GM21367 (cell line): Measurements from ENCODE around the gene TNFRSF1B.

ENCODE experiments used
- ATAC-seq: cut with Tn5 transposase; IDR thresholded peaks from one replicate; pipeline ENCODE4 v1.9.1; 2021; ENCODE audit not compliant: unreplicated experiment

Gene TNFRSF1B

DNA sequence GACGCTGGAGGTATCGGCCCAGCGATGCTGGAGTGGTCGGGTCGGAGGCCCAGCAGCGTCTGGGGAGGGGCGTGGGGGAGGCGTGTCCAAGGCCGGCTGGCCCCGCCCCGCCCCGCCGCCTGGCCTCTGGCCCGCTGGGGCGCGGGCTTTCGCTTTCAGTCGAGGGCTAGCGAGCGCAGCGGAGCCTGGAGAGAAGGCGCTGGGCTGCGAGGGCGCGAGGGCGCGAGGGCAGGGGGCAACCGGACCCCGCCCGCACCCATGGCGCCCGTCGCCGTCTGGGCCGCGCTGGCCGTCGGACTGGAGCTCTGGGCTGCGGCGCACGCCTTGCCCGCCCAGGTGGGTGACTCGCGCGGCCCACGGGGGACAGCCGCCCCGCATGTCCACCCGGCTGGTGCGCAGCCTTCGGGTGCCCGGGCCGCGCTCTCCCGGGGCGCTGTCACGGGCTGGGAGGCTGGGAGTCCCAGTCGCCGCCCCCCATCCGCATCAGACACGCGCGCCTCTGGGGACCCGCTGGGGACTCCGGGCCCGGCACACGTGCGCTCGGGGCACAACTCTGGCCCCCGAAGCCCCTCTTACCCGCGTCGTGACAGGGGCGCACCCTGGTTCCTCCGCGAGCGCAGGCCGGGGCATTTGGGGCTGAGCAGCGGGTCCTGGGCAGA lies at the start of gene TNFRSF1B:
TSS of gene TNFRSF1B (plus strand) at position 158 of the 659 bp plus-strand sequence. CDS start at position 259, 101 bp downstream.
- no peak for ATAC-seq

DNA sequence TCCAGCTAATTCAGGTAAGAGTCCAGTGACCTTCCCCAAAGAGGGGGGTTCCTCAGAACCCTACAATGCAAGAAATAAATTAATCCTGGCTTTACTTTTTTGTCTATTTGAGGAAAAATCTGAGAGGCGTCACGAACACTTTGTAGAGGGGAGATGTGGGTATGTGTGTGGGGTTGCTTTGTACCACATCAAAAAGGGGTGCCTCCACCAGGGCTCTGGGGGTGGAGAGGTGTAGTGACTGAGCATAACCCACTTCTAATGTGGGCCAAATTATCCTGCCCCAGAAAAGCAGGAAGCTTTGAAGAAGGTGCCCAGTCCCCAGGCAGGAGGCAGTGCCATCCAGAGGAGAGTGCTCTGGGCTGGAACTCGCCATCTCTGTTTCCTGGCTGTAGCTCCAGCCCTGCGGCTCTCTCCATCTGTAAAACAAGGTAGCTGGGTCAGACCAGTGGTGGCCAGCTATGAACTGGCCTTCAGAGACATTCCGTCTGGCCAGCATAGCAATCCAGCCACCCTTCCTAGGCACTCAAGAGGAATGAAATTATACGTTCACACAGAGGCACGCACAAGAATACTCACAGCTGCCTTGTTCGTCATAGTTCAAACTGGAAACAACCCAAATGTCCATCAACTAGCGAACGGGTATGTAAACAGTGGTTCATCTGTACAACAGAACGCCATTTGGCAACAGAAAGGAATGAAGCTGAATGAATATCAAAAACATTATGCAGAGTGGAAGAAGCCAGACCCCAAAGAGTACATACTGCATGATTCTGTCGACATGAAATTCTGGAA lies 45.4 kb upstream of the TNFRSF1B start:
- no peak for ATAC-seq

- no peak for ATAC-seq
Observed at GRCh38 chr1:12123172-12123571, 43.6 kb upstream of the TNFRSF1B start.

GRCh38 chr1:12124693-12125421 lies 41.9 kb upstream of the TNFRSF1B start:
- no peak for ATAC-seq

GRCh38 chr1:12125422-12126355 lies 41.1 kb upstream of the TNFRSF1B start:
- no peak for ATAC-seq

DNA sequence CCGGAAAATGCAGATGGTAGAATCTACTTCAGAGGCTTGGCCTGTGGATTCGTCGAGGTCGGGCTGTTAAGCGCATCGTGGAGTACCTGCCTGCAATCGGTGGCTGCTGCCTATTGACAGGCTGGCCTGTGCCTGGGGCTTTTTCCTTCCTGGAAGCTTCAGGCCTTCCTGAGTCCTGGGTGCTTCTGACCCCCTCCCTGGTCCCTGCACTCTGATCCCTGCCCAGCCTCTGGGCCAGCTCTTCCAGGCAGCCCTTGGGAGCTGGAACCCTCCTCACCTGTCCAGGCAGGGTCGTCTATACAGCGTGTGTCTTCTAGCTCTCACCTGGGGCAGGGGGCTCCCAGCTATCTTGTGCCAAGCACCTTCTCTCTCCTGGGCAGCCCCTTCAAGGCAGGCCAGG lies 40.0 kb upstream of the TNFRSF1B start:
- ATAC-seq: no peak

DNA sequence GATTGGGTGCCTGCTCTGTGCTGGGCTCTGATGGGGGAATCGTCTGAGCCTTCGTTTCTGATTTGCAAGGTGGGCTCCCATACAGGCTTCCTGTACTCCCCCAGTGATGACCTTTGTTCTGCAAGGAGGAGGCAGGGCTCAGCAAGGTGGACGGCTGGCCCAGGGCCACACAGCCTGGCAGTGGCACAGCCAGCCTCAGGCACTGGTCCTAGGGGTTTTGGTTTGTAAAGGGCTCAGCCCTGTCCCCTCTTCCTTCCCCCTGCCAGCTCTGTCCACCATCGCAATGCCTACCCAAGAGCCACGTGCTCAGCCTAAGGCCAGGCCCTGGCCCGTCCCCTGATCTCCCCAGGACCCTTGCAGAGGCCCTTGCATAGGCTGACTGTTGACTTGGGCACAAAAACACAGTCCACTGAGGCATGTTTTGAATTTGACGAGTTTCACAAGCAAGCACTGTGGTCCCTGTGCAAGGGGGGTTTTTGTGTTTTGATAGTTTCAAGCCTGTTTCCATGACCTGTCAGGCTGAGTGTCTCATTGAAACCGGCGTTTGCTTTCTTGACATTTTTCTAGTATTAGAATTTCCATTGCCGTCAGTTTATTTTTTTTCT lies 39.5 kb upstream of the TNFRSF1B start:
- no peak for ATAC-seq

- no peak for ATAC-seq
Observed at GRCh38 chr1:12128120-12128519, 38.7 kb upstream of the TNFRSF1B start.

DNA sequence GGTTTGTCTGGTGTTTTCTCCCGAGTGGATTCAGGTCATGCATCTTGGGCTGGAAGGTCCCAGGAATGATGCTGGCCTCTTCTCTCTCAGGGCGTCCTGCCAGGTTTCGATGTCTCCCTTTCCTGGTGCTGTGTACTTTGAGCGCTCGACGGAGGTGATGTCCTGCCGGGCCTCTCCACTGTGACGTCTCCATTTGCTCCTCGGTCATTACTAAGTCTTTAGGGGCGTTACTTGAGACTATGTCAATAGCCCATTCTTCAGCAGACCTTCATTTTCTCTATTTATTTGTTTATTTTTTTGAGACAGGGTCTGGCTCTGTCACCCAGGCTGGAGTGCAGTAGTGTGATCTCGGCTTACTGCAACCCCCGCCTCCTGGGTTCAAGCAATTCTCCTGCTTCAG lies 37.2 kb upstream of the TNFRSF1B start:
- no peak for ATAC-seq

DNA sequence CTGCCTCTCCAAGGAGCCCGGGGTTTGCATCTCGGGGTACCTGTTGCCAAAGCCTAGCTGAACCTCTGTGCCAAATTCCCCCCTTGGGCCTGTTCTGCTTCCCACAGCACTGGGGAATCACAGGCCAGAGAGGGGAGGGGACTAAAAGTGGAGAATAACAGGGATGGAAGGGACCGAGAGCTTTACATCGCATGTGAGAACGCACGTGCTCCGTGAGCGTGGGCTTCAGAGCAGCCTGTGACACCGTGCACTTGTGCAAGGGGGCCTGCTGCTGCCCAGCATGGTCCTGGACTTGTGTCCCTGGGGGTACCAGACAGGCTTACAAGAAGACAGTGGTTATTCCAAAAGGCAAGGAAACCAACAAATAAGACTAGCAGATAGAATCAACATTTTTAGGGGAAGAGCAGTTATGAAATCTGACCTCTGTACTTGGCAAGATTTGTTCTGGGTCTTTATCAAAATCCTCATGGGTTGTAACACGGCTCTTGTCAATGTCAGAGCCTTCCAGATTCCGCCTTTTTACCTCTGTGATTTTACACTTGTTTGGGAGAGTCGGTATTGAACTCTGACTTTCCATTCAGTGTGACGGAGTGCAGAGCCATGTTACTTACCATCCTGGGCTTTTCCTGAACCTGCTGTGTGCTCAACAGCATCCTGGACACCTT lies 36.2 kb upstream of the TNFRSF1B start:
- no peak for ATAC-seq

GRCh38 chr1:12132078-12132477 lies 34.7 kb upstream of the TNFRSF1B start:
- ATAC-seq: no peak

GRCh38 chr1:12134716-12135115 lies 32.1 kb upstream of the TNFRSF1B start:
- ATAC-seq: no peak

DNA sequence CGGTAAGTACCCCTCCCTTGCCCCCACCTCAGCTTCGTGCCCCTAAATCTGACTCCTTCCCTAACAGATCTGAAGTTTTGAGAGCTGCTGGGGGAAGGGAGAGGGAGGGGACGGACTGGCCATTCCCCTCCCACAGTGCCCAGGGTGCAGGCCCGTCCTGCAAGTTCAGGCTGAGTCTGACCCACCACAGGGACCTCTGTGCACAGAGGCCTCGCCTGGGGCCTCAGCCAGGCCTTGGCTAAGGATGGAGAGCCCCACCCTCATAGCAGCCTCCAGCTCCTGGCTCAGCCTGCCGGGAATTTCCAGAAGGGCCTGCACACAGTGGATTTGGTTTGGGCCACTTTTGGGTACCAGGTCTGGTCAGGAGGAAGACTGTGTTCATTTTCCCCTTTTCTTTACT lies 31.2 kb upstream of the TNFRSF1B start:
- ATAC-seq: no peak

GRCh38 chr1:12136916-12137610 lies 29.7 kb upstream of the TNFRSF1B start:
- ATAC-seq: no peak

GRCh38 chr1:12138196-12139168 lies 28.3 kb upstream of the TNFRSF1B start:
- no peak for ATAC-seq

- no peak for ATAC-seq
Observed at GRCh38 chr1:12140016-12140415, 26.8 kb upstream of the TNFRSF1B start.

DNA sequence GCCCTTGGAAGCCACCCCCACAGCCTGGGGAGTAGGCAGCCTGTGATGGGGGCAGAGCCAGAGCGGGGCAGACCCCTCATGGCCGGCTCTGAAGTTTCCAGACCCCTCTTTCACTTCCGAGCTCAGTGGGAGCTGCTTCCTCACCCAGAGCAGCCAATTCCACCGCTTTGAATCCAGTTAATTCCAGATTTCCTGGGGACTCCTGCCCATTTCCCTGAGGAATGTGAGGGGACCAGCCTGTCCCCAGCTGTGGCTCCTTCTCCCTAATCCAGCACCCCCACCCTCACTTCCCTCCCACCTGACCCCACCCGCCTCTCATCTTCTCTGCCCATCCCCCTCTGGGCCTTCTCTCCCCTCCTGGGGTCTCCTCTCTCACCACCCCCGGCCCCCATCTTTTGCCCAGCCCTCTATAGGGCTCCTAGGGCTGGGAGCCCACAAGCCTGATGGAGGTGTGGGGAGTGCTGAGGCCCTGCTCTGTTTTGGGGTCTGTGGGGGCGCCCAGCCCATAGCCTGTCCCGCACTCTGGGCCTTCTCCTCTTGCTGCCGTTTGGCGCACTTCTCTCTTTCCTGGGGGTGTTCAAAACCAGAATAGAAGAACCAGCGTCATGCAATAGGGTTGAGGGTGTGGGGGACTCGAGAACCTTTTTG lies 26.2 kb upstream of the TNFRSF1B start:
- ATAC-seq: no peak
